K562 (cell line): ENCODE measurements around the gene SLC15A1. TPM values are rescaled to one million over a fixed set of nuclear protein-coding genes. Genes with fewer than 3 reads are reported as not detected.

Experiments used
- ATAC-seq: fragments of 200-7000 bp; cut with Tn5 transposase; 3 replicates; pipeline ENCODE4 v1.9.1; 2020; ENCODE audit warnings: moderate library complexity
- BruUV-seq: library from RNA; stranded (reverse); fragments of 400-500 nt; replicated peaks from 2 replicates; lab custom pipeline; 2021; lab: Mats Ljungman, UMichigan
- CTCF ChIA-PET: fragments of 300-600 bp; formaldehyde crosslinking; extraction: SDS; loops from one replicate; lab custom pipeline; 2021; ENCODE audit warnings: low intra/inter-chr PET ratio; lab: Yijun Ruan, JAX
- POLR2A ChIA-PET: fragments of 300-600, 350-650 bp; sonication (Branson Sonifier 250); formaldehyde crosslinking; extraction: SDS; loops from one replicate; lab custom pipeline; 2021; ENCODE audit warnings: antibody characterized with exemption, inconsistent platforms; lab: Yijun Ruan, JAX
- DNase-seq, 4 experiments: peaks; one replicate each; pipeline versions ENCODE4 v3.0.0 to v3.0.0-alpha.2; 2011 to 2018; ENCODE audit warnings: low spot score in 3 of 4, mixed read lengths in 3 of 4; ENCODE audit errors: extremely low read depth in 1 of 4
- FAIRE-seq: peaks from 2 replicates; lab custom pipeline; 2011; peaks lifted over from hg19 to GRCh38; lab: Jason Lieb, UNC
- H2AFZ ChIP-seq: 2 replicates; pipeline ENCODE4 v1.6.0; 2011; ENCODE audit warnings: low read depth, low read length, control low read depth, inconsistent platforms
- H3K27ac ChIP-seq: fragments of 200-600 bp; 3 replicates; pipeline ENCODE4 v1.8.0; 2011; ENCODE audit warnings: low read depth, mild to moderate bottlenecking, control low read depth, inconsistent platforms, low read length, moderate library complexity, mixed read lengths; ENCODE audit errors: extremely low read depth
- H3K27me3 ChIP-seq, 2 experiments: fragments of 300-600 bp in 1 of 2; 2 replicates in 1 of 2; 3 replicates in 1 of 2; pipeline versions ENCODE4 v1.6.0 to v1.8.0; 2011; ENCODE audit warnings: inconsistent platforms in 2 of 2, low read length in 2 of 2, mild to moderate bottlenecking in 1 of 2, mixed read lengths in 1 of 2, moderate library complexity in 1 of 2; ENCODE audit not compliant: control insufficient read depth in 2 of 2, insufficient read depth in 2 of 2
- H3K36me3 ChIP-seq: fragments of 300-600 bp; 3 replicates; pipeline ENCODE4 v1.8.0; 2011; ENCODE audit warnings: mild to moderate bottlenecking, low read length, inconsistent platforms; ENCODE audit not compliant: control insufficient read depth, insufficient read depth
- H3K4me1 ChIP-seq, 2 experiments: fragments of 200-600 bp in 1 of 2; replicated peaks in 1 of 2; 2 replicates in 1 of 2; 3 replicates in 1 of 2; pipeline versions ENCODE4 v1.5.1 to v1.8.0; 2011; ENCODE audit warnings: inconsistent platforms in 2 of 2, low read length in 2 of 2, mild to moderate bottlenecking in 1 of 2, mixed read lengths in 1 of 2, moderate library complexity in 1 of 2; ENCODE audit not compliant: control insufficient read depth in 2 of 2, insufficient read depth in 2 of 2
- H3K4me2 ChIP-seq: 2 replicates; pipeline ENCODE4 v1.6.1; 2011; ENCODE audit warnings: low read length, control low read depth, inconsistent platforms, mixed read lengths; ENCODE audit not compliant: insufficient read depth
- H3K4me3 ChIP-seq: fragments of 200-600 bp; sonication (generic), shearing (Covaris generic); 2 replicates; pipeline ENCODE4 v1.5.1; 2016; ENCODE audit warnings: control low read depth, inconsistent platforms
- H3K79me2 ChIP-seq: fragments of 200-600 bp; 3 replicates; pipeline ENCODE4 v1.8.0; 2011; ENCODE audit warnings: low read length, inconsistent platforms; ENCODE audit not compliant: control insufficient read depth, insufficient read depth
- H3K9ac ChIP-seq, 2 experiments: 2 replicates each; pipeline versions ENCODE4 v1.6.0 to v1.6.1; 2011; ENCODE audit warnings: low read depth in 2 of 2, low read length in 2 of 2, control low read depth in 1 of 2, inconsistent platforms in 1 of 2, mild to moderate bottlenecking in 1 of 2, mixed read lengths in 1 of 2; ENCODE audit not compliant: insufficient read depth in 1 of 2
- H3K9me1 ChIP-seq: one replicate; pipeline ENCODE4 v1.6.0; 2011; ENCODE audit warnings: inconsistent platforms, mild to moderate bottlenecking, low read length, moderate library complexity; ENCODE audit not compliant: control insufficient read depth, insufficient read depth
- H3K9me3 ChIP-seq: replicated peaks from 2 replicates; pipeline ENCODE4 v1.5.1; 2011; ENCODE audit warnings: low read depth, low read length, inconsistent platforms; ENCODE audit not compliant: control insufficient read depth, insufficient read depth
- H4K20me1 ChIP-seq: replicated peaks from 2 replicates; pipeline ENCODE4 v1.6.1; 2011; ENCODE audit warnings: low read length, inconsistent platforms, mixed read lengths; ENCODE audit not compliant: control insufficient read depth, insufficient read depth
- C11orf30 ChIP-seq: fragments of 450-650 bp; IDR thresholded peaks from 2 replicates; pipeline ENCODE4 v1.6.1; 2016; ENCODE audit warnings: low read depth, mild to moderate bottlenecking
- KAT8 ChIP-seq: fragments of 450-650 bp; IDR thresholded peaks from 2 replicates; pipeline ENCODE4 v1.6.1; 2016; ENCODE audit warnings: low read depth, mild to moderate bottlenecking
- PHB ChIP-seq: fragments of 250-450 bp; sonication (Bioruptor Pico); IDR thresholded peaks from 2 replicates; pipeline ENCODE4 v1.5.0; 2021
- RERE ChIP-seq: sonication (generic); formaldehyde crosslinking; IDR thresholded peaks from 2 replicates; pipeline ENCODE4 v1.8.0; 2023; ENCODE audit warnings: missing genetic modification reagents, mild to moderate bottlenecking, borderline replicate concordance
- SNRNP70 ChIP-seq: fragments of 200-400 bp; formaldehyde crosslinking; optimal IDR thresholded peaks from 2 replicates; pipeline ENCODE3; 2017; ENCODE audit warnings: low read depth, low read length
- THRAP3 ChIP-seq: fragments of 450-650 bp; IDR thresholded peaks from 2 replicates; pipeline ENCODE4 v1.6.1; 2016; ENCODE audit warnings: mild to moderate bottlenecking, inconsistent platforms, borderline replicate concordance
- TRIM28 ChIP-seq: fragments of 450-650 bp; IDR thresholded peaks from 2 replicates; pipeline ENCODE4 v1.6.1; 2017
- ZFP91 ChIP-seq: sonication (generic); formaldehyde crosslinking; IDR thresholded peaks from 2 replicates; pipeline ENCODE4 v1.8.0; 2022; ENCODE audit warnings: mild to moderate bottlenecking, missing genetic modification reagents
- ZNF316 ChIP-seq: fragments of 450-650 bp; IDR thresholded peaks from 2 replicates; pipeline ENCODE4 v1.6.1; 2016
- WGBS: fragments of 100-300 bp; shearing (Covaris generic); methylation state at CpG from one replicate; pipeline ENCODE4 v1.1.6; 2016; ENCODE audit warnings: low coverage, mixed read lengths; ENCODE audit not compliant: insufficient coverage; ENCODE audit errors: missing lambda C conversion rate; 5-methylcytosine and 5-hydroxymethylcytosine counted together
- in situ Hi-C: fragments of 300-500 bp; cut with MboI; formaldehyde crosslinking; loops from 4 replicates; pipeline ENCODE4 v1.15.0; 2018; ENCODE audit warnings: inconsistent platforms, mixed read lengths
- intact Hi-C: fragments of 100-400 bp; cut with micrococcal nuclease; formaldehyde crosslinking; loops from 2 replicates; pipeline ENCODE4 v1.14.2; 2022
- polyA plus RNA-seq, 8 experiments: library from polyadenylated mRNA; depleted of rRNA in 4 of 8; stranded (reverse) in 5 of 8; unstranded in 3 of 8; fragments of >200 nt; fragmentation: Nextera tagmentation in 2 of 8; fragmentation: Illumina TruSeq in 1 of 8; extraction: Ambion mirVana in 2 of 8; extraction: Trizol in 1 of 8; gene quantifications; 2 replicates each; pipeline versions ENCODE4 v1.2.1 to v1.2.3, GENCODE V29; 2011 to 2014; ENCODE audit warnings: inconsistent platforms in 1 of 8, missing spikeins in 1 of 8
- total RNA-seq, 7 experiments: library from RNA; depleted of rRNA in 6 of 7; stranded (reverse); fragments of >200 nt in 6 of 7; fragmentation: Illumina TruSeq in 2 of 7; extraction: Trizol in 2 of 7; gene quantifications; 2 replicates each; pipeline versions ENCODE4 v1.2.1 to v1.2.3, GENCODE V29; 2011 to 2021; ENCODE audit warnings: low replicate concordance in 1 of 7
- TF ChIP-seq, protein P1 (sequence below): fragments of 450-650 bp; IDR thresholded peaks from 2 replicates; pipeline ENCODE4 v1.6.1; 2014; ENCODE audit warnings: low read depth, mild to moderate bottlenecking, moderate library complexity, borderline replicate concordance

Gene SLC15A1
- total and polyA plus RNA-seq, 9 of the 15 experiments (the other 6 are each of a cell fraction or from before 2014, with no cell fraction given): not detected

DNA sequence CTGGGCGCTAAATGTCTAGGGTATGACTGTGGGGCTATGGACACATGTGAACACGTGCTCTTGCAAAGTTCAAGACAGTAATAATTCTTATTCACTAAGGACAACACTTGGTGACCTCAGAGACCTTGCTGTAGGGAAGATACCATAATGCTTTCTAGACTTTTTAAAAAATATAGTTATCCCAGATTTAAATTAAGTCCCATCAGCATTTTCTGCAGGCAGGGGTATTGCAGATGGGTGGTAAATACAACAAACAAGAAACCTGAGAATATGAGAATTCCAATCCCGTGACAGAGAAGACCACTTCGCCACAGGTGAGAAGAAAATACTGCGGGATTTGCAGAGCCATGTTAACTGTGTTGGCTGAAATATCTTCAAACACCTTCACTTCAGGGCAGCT, 65.2 kb downstream of the SLC15A1 start:
- BruUV-seq: no TSS peak
- in situ Hi-C loops (no loop called here), intact Hi-C loops (no loop called here)
- WGBS: 0% methylated on average over 5 of the region's 5 CpGs
- Histone ChIP-seq H3K4me3 (no peak overlapping the region), H3K4me1 (no peaks in the 10 kb centered on the region), H3K79me2 (no peaks in the 10 kb centered on the region), H3K4me2 (no peak overlapping the region), H3K27me3 (peaks cover 4 to 33% of the 10 kb centered on the region in 2 experiments; a peak in 4 of 5 replicates), H3K36me3 (no peaks in the 10 kb centered on the region), H3K27ac (no peak overlapping the region), H3K9me1 (no peaks in the 10 kb centered on the region), H4K20me1 (no peaks in the 10 kb centered on the region), H3K9ac (no peak overlapping the region), H3K9me3 (no peaks in the 10 kb centered on the region), H2AFZ (no peak overlapping the region)
- ATAC-seq (no peak), DNase-seq (no peak), FAIRE-seq (no peak)
- CTCF ChIA-PET: no interaction called here
- TF ChIP-seq, protein P1, sequence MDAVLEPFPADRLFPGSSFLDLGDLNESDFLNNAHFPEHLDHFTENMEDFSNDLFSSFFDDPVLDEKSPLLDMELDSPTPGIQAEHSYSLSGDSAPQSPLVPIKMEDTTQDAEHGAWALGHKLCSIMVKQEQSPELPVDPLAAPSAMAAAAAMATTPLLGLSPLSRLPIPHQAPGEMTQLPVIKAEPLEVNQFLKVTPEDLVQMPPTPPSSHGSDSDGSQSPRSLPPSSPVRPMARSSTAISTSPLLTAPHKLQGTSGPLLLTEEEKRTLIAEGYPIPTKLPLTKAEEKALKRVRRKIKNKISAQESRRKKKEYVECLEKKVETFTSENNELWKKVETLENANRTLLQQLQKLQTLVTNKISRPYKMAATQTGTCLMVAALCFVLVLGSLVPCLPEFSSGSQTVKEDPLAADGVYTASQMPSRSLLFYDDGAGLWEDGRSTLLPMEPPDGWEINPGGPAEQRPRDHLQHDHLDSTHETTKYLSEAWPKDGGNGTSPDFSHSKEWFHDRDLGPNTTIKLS: no peak
- TF ChIP-seq TRIM28 (no peak), RERE (CRISPR knock-in tag) (no peak), C11orf30 (peak; percentile 23; the same call in 1 of the 2 replicates), ZFP91 (CRISPR knock-in tag) (no peak), PHB (CRISPR knock-in tag) (no peak), SNRNP70 (no peak), ZNF316 (peak; percentile 45; the same call in 1 of the 2 replicates), THRAP3 (no peak), KAT8 (no peak)
- POLR2A ChIA-PET: no interaction called here
